ENCODE measurements around the gene TMEM127. TPM values are rescaled to one million over a fixed set of nuclear protein-coding genes. Genes with fewer than 3 reads are reported as not detected.

The TMEM127 gene
- total RNA-seq, 3 donors from 2014 or later (not counting 1 experiment from before 2014, with no cell fraction given), result 49.8 to 59.3 (median 54.5) TPM

DNA sequence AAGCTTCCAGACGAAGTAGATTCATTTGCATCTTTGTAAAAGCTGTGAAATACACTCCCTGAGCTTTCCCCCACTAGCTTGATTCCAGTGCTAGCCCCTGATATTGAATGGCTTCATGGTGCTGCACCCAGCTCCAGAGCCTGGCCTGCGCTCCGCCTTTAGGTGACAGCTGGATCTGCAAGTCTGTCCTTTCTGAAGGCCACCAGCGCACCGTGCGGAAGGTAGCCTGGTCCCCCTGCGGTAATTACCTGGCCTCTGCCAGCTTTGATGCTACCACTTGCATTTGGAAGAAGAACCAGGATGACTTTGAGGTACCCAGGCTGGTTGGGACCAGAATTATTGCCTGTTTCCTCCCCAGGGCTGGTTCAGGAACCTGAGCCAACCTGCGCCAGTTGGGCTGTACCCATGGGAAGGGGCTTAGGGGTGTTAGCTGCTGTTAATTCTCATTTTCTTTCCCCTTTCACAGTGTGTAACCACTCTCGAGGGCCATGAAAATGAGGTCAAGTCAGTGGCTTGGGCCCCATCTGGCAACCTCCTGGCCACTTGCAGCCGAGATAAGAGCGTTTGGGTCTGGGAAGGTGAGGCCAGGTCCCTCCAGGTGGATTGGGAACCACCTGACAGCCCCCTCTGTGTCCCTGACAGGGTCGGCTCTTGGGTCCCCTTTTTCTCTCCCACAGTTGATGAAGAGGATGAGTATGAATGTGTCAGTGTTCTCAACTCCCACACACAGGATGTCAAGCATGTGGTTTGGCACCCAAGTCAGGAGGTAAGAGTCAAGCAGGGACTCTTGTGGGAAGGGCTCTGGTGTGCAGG, 1.6 kb upstream of the TMEM127 start:
- peak overlapping the region; percentile 82 for H3K4me3 Mint-ChIP-seq
- WGBS (ENCODE audit: insufficient coverage), result 62% methylated on average over 11 of the region's 12 CpGs
- Histone ChIP-seq H3K27ac (ENCODE audit: low read length) (peak overlapping the region; percentile 37), H3K9me3 (ENCODE audit: control insufficient read depth, insufficient read depth, low read length) (no peaks in the 10 kb centered on the region), H3K4me3 (ENCODE audit: low read length) (no peak overlapping the region), H3K36me3 (ENCODE audit: control insufficient read depth, insufficient read depth, low read length) (peaks cover 37% of the 10 kb centered on the region), H3K4me1 (ENCODE audit: control insufficient read depth, insufficient read depth, low read length) (peaks cover 34% of the 10 kb centered on the region), H3K27me3 (ENCODE audit: control insufficient read depth, insufficient read depth, low read length) (no peaks in the 10 kb centered on the region)
- H3K4me1 Mint-ChIP-seq, result peaks cover 37 to 41% of the 10 kb centered on the region in 2 donors
- H3K9me3 Mint-ChIP-seq, result no peaks in the 10 kb centered on the region
- intact Hi-C loops (cut with micrococcal nuclease), result loop anchor here (2.0 to 10.0 kb wide), 5 partner anchors 37 to 243 kb away; partner anchors contain the start of genes NEURL3, SNRNP200 and STARD7
- TF ChIP-seq, protein P1, sequence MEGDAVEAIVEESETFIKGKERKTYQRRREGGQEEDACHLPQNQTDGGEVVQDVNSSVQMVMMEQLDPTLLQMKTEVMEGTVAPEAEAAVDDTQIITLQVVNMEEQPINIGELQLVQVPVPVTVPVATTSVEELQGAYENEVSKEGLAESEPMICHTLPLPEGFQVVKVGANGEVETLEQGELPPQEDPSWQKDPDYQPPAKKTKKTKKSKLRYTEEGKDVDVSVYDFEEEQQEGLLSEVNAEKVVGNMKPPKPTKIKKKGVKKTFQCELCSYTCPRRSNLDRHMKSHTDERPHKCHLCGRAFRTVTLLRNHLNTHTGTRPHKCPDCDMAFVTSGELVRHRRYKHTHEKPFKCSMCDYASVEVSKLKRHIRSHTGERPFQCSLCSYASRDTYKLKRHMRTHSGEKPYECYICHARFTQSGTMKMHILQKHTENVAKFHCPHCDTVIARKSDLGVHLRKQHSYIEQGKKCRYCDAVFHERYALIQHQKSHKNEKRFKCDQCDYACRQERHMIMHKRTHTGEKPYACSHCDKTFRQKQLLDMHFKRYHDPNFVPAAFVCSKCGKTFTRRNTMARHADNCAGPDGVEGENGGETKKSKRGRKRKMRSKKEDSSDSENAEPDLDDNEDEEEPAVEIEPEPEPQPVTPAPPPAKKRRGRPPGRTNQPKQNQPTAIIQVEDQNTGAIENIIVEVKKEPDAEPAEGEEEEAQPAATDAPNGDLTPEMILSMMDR (IDR thresholded peaks at IDR 0.05), result no peak
- peak overlapping the region; percentile 92 for H3K27ac Mint-ChIP-seq
- peak; percentile 37 to 69 for DNase-seq
- no peak for ATAC-seq
- no peaks in the 10 kb centered on the region for H3K27me3 Mint-ChIP-seq (ENCODE audit: low read depth in 2 of 2)
- peaks cover 8% of the 10 kb centered on the region for H3K36me3 Mint-ChIP-seq

DNA sequence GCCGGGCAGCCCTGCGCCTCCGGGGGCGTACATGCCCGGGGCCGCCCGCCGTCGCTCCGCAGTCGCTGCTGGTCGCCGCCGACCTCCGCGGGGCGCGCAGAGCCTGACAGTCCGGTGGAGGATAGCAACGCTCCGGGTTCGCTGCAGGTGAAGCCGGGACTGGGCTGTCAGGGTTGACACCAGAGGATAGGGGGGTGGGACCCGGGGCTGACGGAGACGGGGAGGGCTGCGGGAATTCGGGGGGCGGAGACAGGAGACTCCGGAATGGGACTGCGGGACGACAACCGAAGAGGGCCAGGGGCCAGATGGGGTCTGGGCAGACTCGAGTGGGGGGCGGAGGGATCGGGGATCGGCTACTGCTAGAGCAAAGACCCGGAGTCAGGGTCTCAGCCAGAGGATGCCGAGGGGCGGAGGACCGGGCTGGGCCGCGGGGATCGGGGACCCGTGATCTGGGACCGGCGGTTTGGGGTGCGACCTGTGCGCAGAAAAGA, 403 bp downstream of the TMEM127 start:
- intact Hi-C loops (cut with micrococcal nuclease), result loop anchor here (2.0 to 10.0 kb wide), 4 partner anchors 57 to 242 kb away; partner anchors contain the start of genes DUSP2 and NEURL3
- Histone ChIP-seq H3K4me1 (ENCODE audit: control insufficient read depth, insufficient read depth, low read length) (peaks cover 48% of the 10 kb centered on the region), H3K36me3 (ENCODE audit: control insufficient read depth, insufficient read depth, low read length) (peaks cover 22% of the 10 kb centered on the region), H3K27ac (ENCODE audit: low read length) (peak overlapping the region; percentile 85), H3K4me3 (ENCODE audit: low read length) (peak overlapping the region; percentile 83), H3K27me3 (ENCODE audit: control insufficient read depth, insufficient read depth, low read length) (no peaks in the 10 kb centered on the region), H3K9me3 (ENCODE audit: control insufficient read depth, insufficient read depth, low read length) (no peaks in the 10 kb centered on the region)
- peak in 1 of 2 donors; percentile 59 for DNase-seq
- H3K4me3 Mint-ChIP-seq, result peak overlapping the region; percentile 97
- no peaks in the 10 kb centered on the region for H3K27me3 Mint-ChIP-seq (ENCODE audit: low read depth in 2 of 2)
- ATAC-seq, result peak; percentile 1 to 14 (median 9)
- peaks cover 8% of the 10 kb centered on the region for H3K36me3 Mint-ChIP-seq
- peak overlapping the region; percentile 92 for H3K27ac Mint-ChIP-seq
- H3K4me1 Mint-ChIP-seq, result peaks cover 45 to 52% of the 10 kb centered on the region in 2 donors
- no peaks in the 10 kb centered on the region for H3K9me3 Mint-ChIP-seq
- TF ChIP-seq, protein P1 (IDR thresholded peaks at IDR 0.05), result no peak
- WGBS (ENCODE audit: insufficient coverage), result under 1% methylated on average over 49 of the region's 49 CpGs

DNA sequence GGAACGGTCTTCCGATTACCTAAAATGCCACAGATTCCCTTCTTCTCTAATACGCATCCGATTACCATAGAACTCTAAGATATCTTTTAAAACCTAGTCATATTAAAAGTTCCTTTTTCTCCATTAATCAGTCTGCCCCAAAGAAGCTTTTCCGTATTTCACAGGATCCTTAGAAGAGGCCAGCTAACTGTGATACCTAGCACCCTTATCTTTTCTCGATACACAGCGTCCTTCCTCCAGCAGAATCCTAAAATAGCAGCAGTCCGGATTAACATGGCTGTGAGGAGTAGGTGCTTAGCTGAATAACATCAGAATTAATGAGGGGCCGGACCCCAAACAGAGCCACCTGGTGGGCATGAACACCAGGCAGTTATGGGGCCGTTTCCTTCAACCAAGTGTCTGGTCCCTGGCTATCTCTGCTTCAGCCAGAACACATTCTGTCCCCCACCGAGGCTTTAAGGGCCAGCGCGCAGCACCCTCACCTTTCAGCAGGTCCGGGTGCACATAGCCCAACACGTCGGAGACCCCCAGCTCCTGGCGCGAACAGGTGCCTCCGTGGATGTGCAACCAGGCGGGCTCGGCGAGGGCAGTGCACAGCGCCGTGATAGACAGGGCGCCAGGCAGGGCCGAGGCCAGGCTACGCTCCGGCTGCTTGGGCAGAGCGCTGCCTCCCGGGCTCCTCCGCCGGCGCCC, 995 bp downstream of the TMEM127 start:
- peak overlapping the region; percentile 92 for H3K27ac Mint-ChIP-seq
- H3K27me3 ChIP-seq (ENCODE audit: control insufficient read depth, insufficient read depth, low read length), result no peaks in the 10 kb centered on the region
- intact Hi-C loops (cut with micrococcal nuclease), result loop anchor here (2.0 to 10.0 kb wide), 4 partner anchors 57 to 242 kb away; partner anchors contain the start of genes DUSP2 and NEURL3
- H3K27ac ChIP-seq (ENCODE audit: low read length), result peak overlapping the region; percentile 0
- H3K4me3 ChIP-seq (ENCODE audit: low read length), result peak overlapping the region; percentile 83
- H3K9me3 ChIP-seq (ENCODE audit: control insufficient read depth, insufficient read depth, low read length), result no peaks in the 10 kb centered on the region
- no peaks in the 10 kb centered on the region for H3K9me3 Mint-ChIP-seq
- no peaks in the 10 kb centered on the region for H3K27me3 Mint-ChIP-seq (ENCODE audit: low read depth in 2 of 2)
- H3K4me3 Mint-ChIP-seq, result peak overlapping the region; percentile 87
- 14% methylated on average over 33 of the region's 33 CpGs for WGBS (ENCODE audit: insufficient coverage)
- peak in 1 of 3 donors; percentile 0 for ATAC-seq
- H3K4me1 Mint-ChIP-seq, result peaks cover 51 to 58% of the 10 kb centered on the region in 2 donors
- H3K36me3 Mint-ChIP-seq, result peaks cover 8% of the 10 kb centered on the region
- TF ChIP-seq, protein P1 (IDR thresholded peaks at IDR 0.05), result peak; percentile 24
- peak; percentile 42 to 57 for DNase-seq
- peaks cover 20% of the 10 kb centered on the region for H3K36me3 ChIP-seq (ENCODE audit: control insufficient read depth, insufficient read depth, low read length)
- peaks cover 54% of the 10 kb centered on the region for H3K4me1 ChIP-seq (ENCODE audit: control insufficient read depth, insufficient read depth, low read length)
